IMR-90 (cell line): ENCODE measurements around the gene NCOR1. TPM values are rescaled to one million over a fixed set of nuclear protein-coding genes. Genes with fewer than 3 reads are reported as not detected.

Experiments used
- ATAC-seq: fragments of 200-7000 bp; cut with Tn5 transposase; 2 replicates; pipeline ENCODE4 v1.9.1; 2020; ENCODE audit warnings: low read depth, mild to moderate bottlenecking, moderate library complexity
- BruUV-seq: library from RNA; stranded (reverse); fragments of 400-500 nt; replicated peaks from 2 replicates; lab custom pipeline; 2021; lab: Mats Ljungman, UMichigan
- CTCF ChIA-PET: fragments of 300-600 bp; formaldehyde crosslinking; extraction: SDS; loops from one replicate; lab custom pipeline; 2021; ENCODE audit warnings: antibody characterized with exemption; lab: Yijun Ruan, JAX
- POLR2A ChIA-PET: fragments of 300-600 bp; sonication (Branson Sonifier 250); formaldehyde crosslinking; loops from one replicate; lab custom pipeline; 2022; ENCODE audit warnings: antibody characterized with exemption; ENCODE audit not compliant: unreplicated experiment; lab: Charles Lee
- DNase-seq: peaks from one replicate; pipeline ENCODE4 v3.0.0; 2013
- H2AFZ ChIP-seq: replicated peaks from 2 replicates; pipeline ENCODE3; 2013; ENCODE audit warnings: low read length, mild to moderate bottlenecking; ENCODE audit not compliant: poor library complexity
- H2AK5ac ChIP-seq: 2 replicates; pipeline ENCODE4 v1.6.1; 2013; ENCODE audit warnings: low read depth, low read length, inconsistent platforms
- H2AK9ac ChIP-seq: replicated peaks from 2 replicates; pipeline ENCODE3; 2013; ENCODE audit warnings: mild to moderate bottlenecking, low read depth, low read length, moderate library complexity; ENCODE audit not compliant: poor library complexity
- H2BK120ac ChIP-seq: 2 replicates; pipeline ENCODE4 v1.6.1; 2013; ENCODE audit warnings: low read depth, low read length, inconsistent platforms
- H2BK15ac ChIP-seq: 3 replicates; pipeline ENCODE4 v1.6.1; 2013; ENCODE audit warnings: low read depth, low read length, inconsistent platforms
- H2BK20ac ChIP-seq: 2 replicates; pipeline ENCODE4 v1.6.1; 2013; ENCODE audit warnings: low read depth, mild to moderate bottlenecking, inconsistent platforms, low read length, moderate library complexity
- H2BK5ac ChIP-seq: 2 replicates; pipeline ENCODE4 v1.6.1; 2013; ENCODE audit warnings: mild to moderate bottlenecking, low read depth, low read length, inconsistent platforms; ENCODE audit not compliant: poor library complexity, severe bottlenecking
- H3K14ac ChIP-seq: replicated peaks from 2 replicates; pipeline ENCODE4 v1.6.1; 2013; ENCODE audit warnings: low read depth, low read length, inconsistent platforms
- H3K18ac ChIP-seq: 2 replicates; pipeline ENCODE4 v1.6.1; 2013; ENCODE audit warnings: low read depth, low read length, control low read depth
- H3K23ac ChIP-seq: 2 replicates; pipeline ENCODE4 v1.6.1; 2013; ENCODE audit warnings: low read depth, low read length, inconsistent platforms
- H3K27ac ChIP-seq: 2 replicates; pipeline ENCODE4 v1.5.1; 2013; ENCODE audit warnings: mild to moderate bottlenecking, control low read depth, low read length; ENCODE audit not compliant: insufficient read depth
- H3K27me3 ChIP-seq: 2 replicates; pipeline ENCODE4 v1.6.1; 2013; ENCODE audit warnings: low read length; ENCODE audit not compliant: control insufficient read depth, insufficient read depth
- H3K36me3 ChIP-seq: 2 replicates; pipeline ENCODE4 v1.6.1; 2013; ENCODE audit warnings: low read length, mixed read lengths; ENCODE audit not compliant: control insufficient read depth, insufficient read depth
- H3K4ac ChIP-seq: 2 replicates; pipeline ENCODE4 v1.6.1; 2013; ENCODE audit warnings: low read depth, low read length, inconsistent platforms
- H3K4me1 ChIP-seq: 2 replicates; pipeline ENCODE4 v1.6.1; 2013; ENCODE audit warnings: low read length, mixed read lengths; ENCODE audit not compliant: control insufficient read depth, insufficient read depth
- H3K4me2 ChIP-seq: 2 replicates; pipeline ENCODE4 v1.6.1; 2013; ENCODE audit warnings: low read depth, mild to moderate bottlenecking, control low read depth, low read length, moderate library complexity
- H3K4me3 ChIP-seq: 2 replicates; pipeline ENCODE4 v1.5.1; 2013; ENCODE audit warnings: low read depth, mild to moderate bottlenecking, control low read depth, low read length, moderate library complexity; ENCODE audit not compliant: insufficient read depth
- H3K56ac ChIP-seq: 2 replicates; pipeline ENCODE4 v1.6.1; 2013; ENCODE audit warnings: low read length, inconsistent platforms; ENCODE audit not compliant: insufficient read depth; ENCODE audit errors: extremely low read depth
- H3K79me1 ChIP-seq, 2 experiments: 2 replicates each; pipeline ENCODE4 v1.6.1; 2013; ENCODE audit warnings: low read length in 2 of 2, inconsistent platforms in 1 of 2, low read depth in 1 of 2
- H3K9ac ChIP-seq: 2 replicates; pipeline ENCODE4 v1.6.1; 2013; ENCODE audit warnings: low read depth, low read length, control low read depth
- H3K9me1 ChIP-seq: 2 replicates; pipeline ENCODE4 v1.6.1; 2013; ENCODE audit warnings: low read length, inconsistent platforms; ENCODE audit not compliant: insufficient read depth
- H3K9me3 ChIP-seq: 2 replicates; pipeline ENCODE4 v1.6.1; 2013; ENCODE audit warnings: low read length; ENCODE audit not compliant: control insufficient read depth, insufficient read depth
- H4K20me1 ChIP-seq: 2 replicates; pipeline ENCODE4 v1.6.1; 2013; ENCODE audit warnings: low read length, inconsistent platforms; ENCODE audit not compliant: insufficient read depth
- H4K5ac ChIP-seq: 2 replicates; pipeline ENCODE4 v1.6.1; 2013; ENCODE audit warnings: mild to moderate bottlenecking, low read depth, low read length, control low read depth
- H4K8ac ChIP-seq, 2 experiments: 2 replicates each; pipeline ENCODE4 v1.6.1; 2013; ENCODE audit warnings: low read depth in 2 of 2, low read length in 2 of 2, control low read depth in 1 of 2, inconsistent platforms in 1 of 2
- H4K91ac ChIP-seq: 2 replicates; pipeline ENCODE4 v1.6.1; 2013; ENCODE audit warnings: low read depth, low read length, inconsistent platforms; ENCODE audit not compliant: insufficient read depth
- NFE2L2 ChIP-seq: fragments of 150-350 bp; IDR thresholded peaks from 2 replicates; pipeline ENCODE4 v1.6.1; 2016; ENCODE audit warnings: low read depth, mild to moderate bottlenecking, low read length
- SMC3 ChIP-seq: fragments of 150-350 bp; IDR thresholded peaks from 2 replicates; pipeline ENCODE4 v1.6.1; 2016; ENCODE audit warnings: low read depth, mild to moderate bottlenecking, antibody characterized with exemption, low read length, moderate library complexity
- WGBS, 2 experiments: methylation state at CpG; one replicate each; pipeline versions ENCODE4 v1.1.5 to v1.1.7; 2013; ENCODE audit warnings: missing lambda C conversion rate in 2 of 2; ENCODE audit not compliant: insufficient read length in 1 of 2; ENCODE audit errors: extremely low coverage in 2 of 2; 5-methylcytosine and 5-hydroxymethylcytosine counted together
- dilution Hi-C: fragments of 300-500 bp; cut with HindIII; formaldehyde crosslinking; loops from one replicate; pipeline ENCODE4 v1.14.3; 2018; ENCODE audit warnings: low sequenced_read_pairs; ENCODE audit not compliant: unreplicated experiment
- in situ Hi-C: fragments of 300-500 bp; cut with MboI; formaldehyde crosslinking; loops from 3 replicates; pipeline ENCODE4 v1.14.3; 2019; ENCODE audit warnings: low sequenced_read_pairs, inconsistent platforms, mixed read lengths
- intact Hi-C: fragments of 100-400 bp; cut with micrococcal nuclease; formaldehyde crosslinking; loops from 2 replicates; pipeline ENCODE4 v1.10.0; 2022
- polyA plus RNA-seq, 3 experiments: library from polyadenylated mRNA; depleted of rRNA; stranded (reverse); fragments of >200 nt; gene quantifications; 2 replicates each; pipeline ENCODE4 v1.2.3, GENCODE V29; 2012; ENCODE audit warnings: low replicate concordance in 1 of 3
- total RNA-seq: library from RNA; depleted of rRNA; stranded (reverse); fragments of >200 nt; gene quantifications from 2 replicates; pipeline ENCODE4 v1.2.3, GENCODE V29; 2012

The NCOR1 gene
- total and polyA plus RNA-seq, 2 of the 4 experiments (the other 2 are of a cell fraction): 54.5 to 80.3 TPM

DNA sequence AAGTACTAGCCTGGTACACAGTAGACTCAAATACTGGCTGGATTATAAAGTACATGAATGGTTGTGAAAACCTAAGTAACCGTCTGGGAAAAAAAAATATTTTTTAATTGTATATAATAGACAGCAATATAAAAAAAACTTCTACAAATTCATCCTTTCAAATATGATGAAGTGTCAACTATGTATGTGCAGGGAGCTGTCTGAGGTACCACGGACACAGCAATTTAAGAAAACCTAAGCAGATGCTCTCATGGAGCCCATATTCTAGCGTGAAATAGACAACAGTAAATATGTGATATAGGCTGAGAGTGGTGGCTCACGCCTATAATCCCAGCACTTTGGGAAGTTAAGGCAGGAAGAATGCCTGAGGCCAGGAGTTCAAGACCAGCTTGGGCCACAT lies 111.1 kb downstream of the NCOR1 start:
- in situ Hi-C loops: no loop called here
- POLR2A ChIA-PET: no interaction called here
- H3K36me3 ChIP-seq: peaks cover 26% of the 10 kb centered on the region

More for the DNA sequence above, 111.1 kb downstream of the NCOR1 start:
- Histone ChIP-seq H2AK9ac (no peak overlapping the region), H2BK20ac (no peak overlapping the region), H3K4me2 (no peak overlapping the region), H3K4me1 (0 out of 2 replicates have a peak, but pooled peaks cover 2% of the 10 kb centered on the region), H4K5ac (no peak overlapping the region), H3K27ac (no peak overlapping the region), H3K14ac (no peak overlapping the region), H3K18ac (no peak overlapping the region), H3K23ac (no peak overlapping the region), H2BK15ac (no peak overlapping the region), H2AK5ac (no peak overlapping the region), H3K27me3 (no peaks in the 10 kb centered on the region), H3K56ac (no peak overlapping the region), H3K4ac (no peak overlapping the region), H4K20me1 (peaks cover 5% of the 10 kb centered on the region; the same call in 1 of the 2 replicates), H3K9me3 (no peaks in the 10 kb centered on the region), H4K8ac (no peak overlapping the region), H2AFZ (no peak overlapping the region), H3K4me3 (no peak overlapping the region), H3K79me1 (peaks cover 38 to 59% of the 10 kb centered on the region in 2 experiments), H3K9me1 (peaks cover 13% of the 10 kb centered on the region; the same call in 1 of the 2 replicates), H4K91ac (no peak overlapping the region), H2BK5ac (no peak overlapping the region), H3K9ac (no peak overlapping the region), H2BK120ac (no peak overlapping the region)
- no peak for DNase-seq
- CTCF ChIA-PET: no interaction called here
- WGBS, 2 experiments: 75% methylated on average over 1 of the region's 4 CpGs; no CpG with 5 or more reads in 1 of the 2 experiments
- dilution Hi-C loops (no loop called here), intact Hi-C loops (no loop called here)
- no peak for TF ChIP-seq NFE2L2
- TF ChIP-seq SMC3: no peak
- BruUV-seq: no TSS peak
- no peak for ATAC-seq
